Stimulated activated naive CD8-positive, alpha-beta T cell treated with anti-CD3 and anti-CD28 coated beads, Interleukin-15, amount 100 ng/mL, for 72 hours (primary cell): ENCODE data around the gene INPP4A.
"Not testable (repeated sequence)": the region's sequence is repeated elsewhere in the genome, so short reads cannot be mapped to it uniquely, and the experiment has no call there.

ENCODE experiments used
- ATAC-seq: fragments of 150-1000 bp; cut with Tn5 transposase; 2 replicates; pipeline ENCODE4 v1.10.0; 2021; ENCODE audit warnings: mild to moderate bottlenecking, moderate library complexity
- DNase-seq, 2 donors: peaks; one replicate each; pipeline ENCODE4 v3.0.0; 2021 to 2022
- H3K27ac Mint-ChIP-seq, 2 donors: one replicate each; pipeline ENCODE4 v1.8.0; 2022; ENCODE audit warnings: mild to moderate bottlenecking in 2 of 2, mixed read lengths in 2 of 2, moderate library complexity in 2 of 2
- H3K27me3 Mint-ChIP-seq: one replicate; pipeline ENCODE4 v1.8.0; 2022; ENCODE audit warnings: mixed read lengths
- H3K4me1 Mint-ChIP-seq: one replicate; pipeline ENCODE4 v1.8.0; 2022; ENCODE audit warnings: mild to moderate bottlenecking, mixed read lengths
- H3K4me3 Mint-ChIP-seq, 2 donors: one replicate each; pipeline ENCODE4 v1.8.0; 2022; ENCODE audit warnings: mild to moderate bottlenecking in 2 of 2, mixed read lengths in 2 of 2, moderate library complexity in 1 of 2
- H3K9me3 Mint-ChIP-seq, 2 donors: one replicate each; pipeline ENCODE4 v1.8.0; 2022; ENCODE audit warnings: mixed read lengths in 2 of 2

INPP4A gene

DNA sequence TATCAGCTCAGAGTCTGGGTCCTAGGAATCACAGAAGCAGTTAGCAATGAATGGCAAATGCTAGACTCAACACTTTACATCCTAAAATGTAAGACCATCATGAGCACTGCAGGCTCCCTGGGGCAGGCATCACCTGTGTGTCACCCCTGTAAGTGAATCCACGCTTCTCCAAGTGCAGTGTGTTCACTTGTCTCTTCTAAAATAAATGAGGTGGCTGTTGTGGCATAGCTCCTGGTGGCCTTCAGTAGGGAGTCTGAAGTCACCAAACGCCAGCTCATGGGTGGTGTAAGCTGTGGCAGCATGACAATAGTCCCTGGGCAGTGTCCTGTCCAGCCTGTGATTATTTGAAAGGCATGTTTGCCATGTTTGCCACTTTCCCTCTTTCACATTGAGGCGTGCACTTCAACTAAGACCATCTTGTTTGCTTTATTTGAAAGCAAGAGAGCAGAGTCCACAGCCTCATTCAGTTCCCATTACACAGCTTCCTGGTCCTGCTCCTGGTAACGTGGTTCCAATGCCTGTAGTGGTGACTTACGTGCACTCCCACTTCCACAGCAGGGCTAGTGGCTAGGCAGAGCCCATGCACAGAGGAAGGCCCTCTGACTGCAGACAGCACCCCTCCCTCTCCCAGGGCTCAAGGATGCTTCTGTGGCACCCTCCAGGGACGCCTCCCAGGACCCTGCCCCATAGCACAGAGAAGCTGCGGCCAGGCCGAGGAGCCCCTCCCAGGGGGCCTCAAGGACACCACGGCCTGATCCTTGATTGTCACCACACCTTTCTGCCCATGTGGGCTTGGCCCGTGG, 139.4 kb downstream of the INPP4A start:
- DNase-seq, result no peak
- no peak for ATAC-seq
- Mint-ChIP-seq H3K4me3 (no peak overlapping the region), H3K4me1 (peaks cover 4% of the 10 kb centered on the region), H3K9me3 (no peaks in the 10 kb centered on the region), H3K27me3 (no peaks in the 10 kb centered on the region), H3K27ac (peak overlapping the region in 1 of 2 donors; percentile 67)

- no peak for DNase-seq
- no peak overlapping the region for H3K4me3 Mint-ChIP-seq
- no peaks in the 10 kb centered on the region for H3K9me3 Mint-ChIP-seq
- H3K4me1 Mint-ChIP-seq, result peaks cover 10% of the 10 kb centered on the region
- no peaks in the 10 kb centered on the region for H3K27me3 Mint-ChIP-seq
- ATAC-seq, result no peak
- no peak overlapping the region for H3K27ac Mint-ChIP-seq
These were observed 140.7 kb downstream of the INPP4A start for GRCh38 chr2:98585386-98585785.

DNA sequence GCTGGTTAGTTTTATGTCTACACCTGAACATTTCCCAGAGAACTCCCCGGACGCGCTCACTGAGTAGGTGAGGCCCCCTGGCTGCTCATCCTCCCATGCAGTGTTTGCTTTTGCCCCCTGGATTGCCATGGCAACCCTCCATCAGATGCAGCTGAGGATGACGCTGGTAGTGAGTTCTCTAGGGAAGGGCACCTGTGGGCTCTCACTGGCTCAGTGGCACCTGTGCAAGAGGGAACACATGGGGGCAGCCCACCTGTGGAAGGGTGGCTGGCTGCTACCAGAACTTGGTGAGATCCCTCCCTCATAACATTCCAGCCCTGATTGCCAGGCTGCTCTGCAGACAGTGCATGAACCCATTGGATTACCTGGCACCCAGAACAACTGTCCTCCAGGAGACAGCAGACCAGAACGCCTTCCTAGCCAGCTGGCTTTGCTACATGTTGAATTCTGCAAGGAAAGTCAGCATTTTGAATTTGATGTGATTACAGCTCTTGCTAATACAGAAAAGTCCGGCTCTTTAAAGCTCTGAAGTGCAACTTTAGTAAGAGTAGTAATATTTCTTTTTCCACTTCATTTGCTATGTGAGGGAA, 142.0 kb downstream of the INPP4A start:
- H3K4me3 Mint-ChIP-seq, result no peak overlapping the region
- peak overlapping the region in 1 of 2 donors; percentile 42 for H3K27ac Mint-ChIP-seq
- no peak for ATAC-seq
- H3K9me3 Mint-ChIP-seq, result no peaks in the 10 kb centered on the region
- peaks cover 10% of the 10 kb centered on the region for H3K4me1 Mint-ChIP-seq
- no peak for DNase-seq
- H3K27me3 Mint-ChIP-seq, result no peaks in the 10 kb centered on the region

DNA sequence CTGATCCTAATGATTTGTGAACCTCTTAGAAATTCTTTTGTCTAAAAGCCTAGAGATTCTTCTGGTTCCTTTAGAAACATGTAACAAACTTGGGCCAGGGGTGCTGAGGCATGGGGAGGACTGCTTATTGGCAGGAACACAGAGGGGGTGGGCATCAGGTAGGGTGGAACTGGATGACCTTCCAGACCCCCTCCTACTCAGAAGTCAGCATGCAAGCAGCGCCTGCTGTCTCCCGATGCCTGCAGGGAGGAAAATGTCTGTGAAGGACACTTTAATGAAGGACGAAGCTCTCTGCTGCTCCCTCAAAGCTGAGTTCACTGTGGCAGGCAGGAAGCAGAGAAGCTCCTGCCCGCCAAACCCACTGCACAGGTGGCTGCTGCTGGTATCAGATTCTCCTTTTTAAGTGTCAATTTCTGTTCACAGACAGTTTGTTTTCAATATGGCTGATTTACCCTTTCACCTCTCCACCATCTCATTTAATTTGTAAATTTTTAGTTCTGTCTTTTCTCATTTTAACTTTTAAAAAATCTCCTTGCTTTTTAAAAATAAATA, 144.3 kb downstream of the INPP4A start:
- DNase-seq (no peak), ATAC-seq (no peak)
- no peak overlapping the region for H3K4me3 Mint-ChIP-seq
- H3K4me1 Mint-ChIP-seq, result peaks cover 10% of the 10 kb centered on the region
- H3K27ac Mint-ChIP-seq, result peak overlapping the region in 1 of 2 donors; percentile 66
- H3K9me3 Mint-ChIP-seq, result peaks cover 7 to 9% of the 10 kb centered on the region in 2 donors
- no peaks in the 10 kb centered on the region for H3K27me3 Mint-ChIP-seq

- Mint-ChIP-seq H3K4me3 (no peak overlapping the region), H3K9me3 (peaks cover 9 to 11% of the 10 kb centered on the region in 2 donors), H3K27me3 (no peaks in the 10 kb centered on the region), H3K27ac (peak overlapping the region in 1 of 2 donors; percentile 66), H3K4me1 (peaks cover 10% of the 10 kb centered on the region)
- ATAC-seq, result no peak
- DNase-seq, result no peak
These were observed 144.8 kb downstream of the INPP4A start for GRCh38 chr2:98589489-98589888.

DNA sequence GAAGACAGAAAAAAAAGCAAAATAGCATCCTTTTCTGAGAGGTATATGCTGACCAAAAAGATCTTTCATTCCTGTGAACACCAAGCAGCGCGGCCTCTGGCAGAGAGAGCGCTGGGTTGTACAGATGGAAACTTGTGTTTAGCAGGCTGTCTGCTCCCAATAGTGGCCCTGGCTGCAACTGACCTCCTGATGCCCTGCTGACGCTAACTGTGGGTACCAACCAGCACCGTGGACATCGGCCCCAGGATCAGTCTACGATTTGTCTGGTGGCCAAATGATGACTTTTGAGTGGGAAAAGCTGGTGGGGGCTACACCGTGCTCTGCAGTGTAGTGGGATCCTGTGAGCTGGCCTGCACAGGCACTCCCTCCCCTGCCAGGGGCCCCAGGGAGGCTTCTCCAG, 147.9 kb downstream of the INPP4A start:
- H3K27me3 Mint-ChIP-seq, result no peaks in the 10 kb centered on the region
- H3K4me1 Mint-ChIP-seq, result peaks cover 10% of the 10 kb centered on the region
- DNase-seq (no peak), ATAC-seq (no peak)
- H3K27ac Mint-ChIP-seq, result peak overlapping the region in 1 of 2 donors; percentile 36
- H3K4me3 Mint-ChIP-seq, result no peak overlapping the region
- peaks cover 9 to 11% of the 10 kb centered on the region in 2 donors for H3K9me3 Mint-ChIP-seq

DNA sequence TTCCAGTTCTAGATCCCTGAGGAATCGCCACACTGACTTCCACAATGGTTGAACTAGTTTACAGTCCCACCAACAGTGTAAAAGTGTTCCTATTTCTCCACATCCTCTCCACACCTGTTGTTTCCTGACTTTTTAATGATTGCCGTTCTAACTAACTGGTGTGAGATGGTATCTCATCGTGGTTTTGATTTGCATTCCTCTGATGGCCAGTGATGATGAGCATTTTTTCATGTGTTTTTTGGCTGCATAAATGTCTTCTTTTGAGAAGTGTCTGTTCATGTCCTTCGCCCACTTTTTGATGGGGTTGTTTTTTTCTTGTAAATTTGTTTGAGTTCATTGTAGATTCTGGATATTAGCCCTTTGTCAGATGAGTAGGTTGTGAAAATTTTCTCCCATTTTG, 150.0 kb downstream of the INPP4A start:
- not testable (repeated sequence) for H3K27me3 Mint-ChIP-seq, ATAC-seq, H3K27ac Mint-ChIP-seq, DNase-seq, H3K4me1 Mint-ChIP-seq, H3K4me3 Mint-ChIP-seq
- peaks cover 9 to 11% of the 10 kb centered on the region in 2 donors for H3K9me3 Mint-ChIP-seq

DNA sequence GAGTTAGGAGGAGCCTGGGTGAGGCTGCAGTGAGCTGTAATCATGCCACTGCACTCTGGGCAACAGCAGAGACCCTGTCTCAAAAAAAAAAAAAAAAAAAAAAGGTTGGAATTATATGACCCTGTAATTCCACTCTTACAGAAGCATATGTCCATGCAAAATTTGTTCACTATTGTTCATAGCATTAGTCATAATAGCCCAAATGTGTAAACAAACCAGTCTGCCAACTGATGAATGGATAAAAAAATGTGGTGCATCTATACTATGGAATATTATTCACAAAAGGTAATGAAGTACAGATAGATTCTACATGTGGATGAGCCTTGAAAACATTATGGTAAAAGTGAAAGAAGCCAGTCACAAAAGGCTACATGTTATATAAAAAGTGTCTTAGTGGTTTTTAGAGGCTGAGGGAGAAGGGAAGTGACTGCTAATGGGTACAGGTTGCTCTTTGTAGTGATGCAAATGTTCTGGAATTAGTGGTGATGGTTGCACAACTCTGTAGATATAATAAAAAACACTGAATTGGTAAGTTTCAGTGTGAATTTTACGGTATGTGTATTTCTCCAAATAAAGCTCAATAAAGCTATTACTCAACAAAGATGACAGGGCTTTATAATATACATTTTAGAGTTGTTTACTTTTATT, 154.2 kb downstream of the INPP4A start:
- peaks cover 2 to 3% of the 10 kb centered on the region in 2 donors for H3K9me3 Mint-ChIP-seq
- no peak for ATAC-seq
- DNase-seq, result no peak
- peaks cover 5% of the 10 kb centered on the region for H3K4me1 Mint-ChIP-seq
- H3K27me3 Mint-ChIP-seq, result no peaks in the 10 kb centered on the region
- peak overlapping the region in 1 of 2 donors; percentile 72 for H3K27ac Mint-ChIP-seq
- no peak overlapping the region for H3K4me3 Mint-ChIP-seq

GRCh38 chr2:98601532-98602132, 157.0 kb downstream of the INPP4A start:
- Mint-ChIP-seq H3K9me3 (no peaks in the 10 kb centered on the region), H3K4me3 (no peak overlapping the region), H3K4me1 (peaks cover 29% of the 10 kb centered on the region), H3K27me3 (no peaks in the 10 kb centered on the region), H3K27ac (no peak overlapping the region)
- peak; percentile 82 for ATAC-seq
- peak; percentile 25 to 27 for DNase-seq

GRCh38 chr2:98604547-98604946, 159.9 kb downstream of the INPP4A start:
- peaks cover 43% of the 10 kb centered on the region for H3K4me1 Mint-ChIP-seq
- DNase-seq, result no peak
- no peaks in the 10 kb centered on the region for H3K9me3 Mint-ChIP-seq
- H3K27ac Mint-ChIP-seq, result peak overlapping the region in 1 of 2 donors; percentile 56
- H3K27me3 Mint-ChIP-seq, result no peaks in the 10 kb centered on the region
- no peak for ATAC-seq
- H3K4me3 Mint-ChIP-seq, result no peak overlapping the region

GRCh38 chr2:98605076-98605475, 160.4 kb downstream of the INPP4A start:
- H3K27ac Mint-ChIP-seq, result peak overlapping the region in 1 of 2 donors; percentile 56
- H3K4me3 Mint-ChIP-seq, result no peak overlapping the region
- H3K9me3 Mint-ChIP-seq, result no peaks in the 10 kb centered on the region
- H3K27me3 Mint-ChIP-seq, result no peaks in the 10 kb centered on the region
- no peak for ATAC-seq
- no peak for DNase-seq
- H3K4me1 Mint-ChIP-seq, result peaks cover 48% of the 10 kb centered on the region

GRCh38 chr2:98606431-98606830, 161.8 kb downstream of the INPP4A start:
- H3K27ac Mint-ChIP-seq, result peak overlapping the region in 1 of 2 donors; percentile 82
- peaks cover 61% of the 10 kb centered on the region for H3K4me1 Mint-ChIP-seq
- H3K27me3 Mint-ChIP-seq, result no peaks in the 10 kb centered on the region
- H3K9me3 Mint-ChIP-seq, result no peaks in the 10 kb centered on the region
- H3K4me3 Mint-ChIP-seq, result peak overlapping the region; percentile 89 to 92
- ATAC-seq (no peak), DNase-seq (no peak)

DNA sequence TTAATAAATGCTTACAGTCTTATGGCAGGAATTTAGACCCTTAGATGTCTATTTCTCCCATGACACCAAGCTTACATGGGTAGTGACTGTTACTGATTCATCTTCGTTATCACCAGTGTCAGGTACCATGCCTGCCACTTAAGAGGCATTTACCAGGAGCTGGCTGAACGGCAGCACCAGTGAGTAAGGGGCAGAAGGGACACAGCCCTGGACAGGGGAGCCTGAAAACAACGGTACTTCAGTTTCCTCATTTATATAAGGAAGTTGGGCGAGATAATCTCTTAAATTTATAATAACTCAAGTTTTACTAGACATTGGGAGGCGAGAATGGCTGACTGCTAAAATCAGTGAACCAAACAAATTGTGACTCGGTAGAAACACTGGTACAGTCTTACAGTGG, 162.4 kb downstream of the INPP4A start:
- peak overlapping the region; percentile 68 to 98 for H3K27ac Mint-ChIP-seq
- DNase-seq (no peak), ATAC-seq (no peak)
- peaks cover 61% of the 10 kb centered on the region for H3K4me1 Mint-ChIP-seq
- H3K27me3 Mint-ChIP-seq, result no peaks in the 10 kb centered on the region
- no peaks in the 10 kb centered on the region for H3K9me3 Mint-ChIP-seq
- peak overlapping the region; percentile 89 to 92 for H3K4me3 Mint-ChIP-seq

DNA sequence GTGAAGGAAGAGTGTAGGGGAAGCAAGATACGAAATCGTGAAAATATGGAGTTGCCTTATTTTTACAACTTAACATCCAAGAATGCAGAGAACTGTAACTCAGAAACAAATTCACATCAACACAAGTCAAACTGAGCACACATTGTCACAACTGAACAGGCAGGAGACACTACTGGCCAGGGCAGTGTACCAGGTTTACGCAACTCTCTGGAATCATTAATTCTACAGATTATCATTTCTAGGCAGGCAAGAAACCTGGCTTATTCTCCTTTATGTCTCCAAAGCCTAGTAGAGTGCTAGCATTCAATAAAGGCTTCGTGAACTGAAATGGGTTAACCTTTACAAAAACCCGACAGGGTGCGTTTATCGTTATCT, 163.1 kb downstream of the INPP4A start:
- Mint-ChIP-seq H3K4me3 (peak overlapping the region; percentile 89 to 92), H3K27ac (peak overlapping the region; percentile 98), H3K9me3 (no peaks in the 10 kb centered on the region), H3K27me3 (no peaks in the 10 kb centered on the region), H3K4me1 (peaks cover 61% of the 10 kb centered on the region)
- ATAC-seq (peak; percentile 8), DNase-seq (no peak)

GRCh38 chr2:98608116-98608961, 163.7 kb downstream of the INPP4A start, which contains the start of the genes COA5 and UNC50:
Gene COA5 (minus strand): TSS chr2:98608512. CDS start chr2:98608405, 107 bp downstream.
Gene UNC50 (plus strand): TSS chr2:98608589. CDS start chr2:98609760, 1,171 bp downstream.
- H3K9me3 Mint-ChIP-seq, result no peaks in the 10 kb centered on the region
- peak within 1 kb of the TSS; percentile 89 to 92 for H3K4me3 Mint-ChIP-seq
- H3K27ac Mint-ChIP-seq, result peak within 1 kb of the TSS; percentile 98
- DNase-seq (peak; percentile 91 to 95), ATAC-seq (peak; percentile 96)
- H3K4me1 Mint-ChIP-seq, result peaks cover 64% of the 10 kb centered on the region
- no peaks in the 10 kb centered on the region for H3K27me3 Mint-ChIP-seq
